Gastroesophageal sphincter (tissue), 4 donors: ENCODE measurements around the gene DLGAP4. TPM values are rescaled to one million over a fixed set of nuclear protein-coding genes. Genes with fewer than 3 reads are reported as not detected.

Experiments
- ATAC-seq: fragments of 150-250 bp; one replicate; pipeline ENCODE4 v1.9.1; 2016; ENCODE audit warnings: mild to moderate bottlenecking, moderate library complexity
- H3K27ac ChIP-seq, 4 donors: fragments of 200-600 bp; sonication (generic) in 3 of 4; 1 replicate in 3 of 4; 2 replicates in 1 of 4; pipeline ENCODE4 v1.5.1; 2016 to 2019
- H3K27me3 ChIP-seq: fragments of 200-600 bp; sonication (generic); one replicate; pipeline ENCODE4 v1.5.1; 2019
- H3K36me3 ChIP-seq, 2 donors: fragments of 200-600 bp; sonication (generic); one replicate each; pipeline ENCODE4 v1.5.1; 2019; ENCODE audit warnings: control low read depth in 1 of 2
- H3K4me1 ChIP-seq, 3 donors: fragments of 200-600 bp; sonication (generic); 1 replicate in 2 of 3; 2 replicates in 1 of 3; pipeline ENCODE4 v1.5.1; 2016 to 2019; ENCODE audit warnings: control low read depth in 2 of 3
- H3K4me3 ChIP-seq, 2 donors: fragments of 200-600 bp; sonication (generic); one replicate each; pipeline ENCODE4 v1.5.1; 2019; ENCODE audit warnings: mild to moderate bottlenecking in 1 of 2, moderate library complexity in 1 of 2
- H3K9me3 ChIP-seq, 3 donors: fragments of 200-600 bp; sonication (generic); one replicate each; pipeline ENCODE4 v1.5.1; 2017 to 2019; ENCODE audit warnings: control low read depth in 2 of 3
- CTCF ChIP-seq, 4 experiments: fragments of 200-600 bp in 2 of 4; fragments of 450-650 bp in 2 of 4; sonication (generic) in 1 of 4; IDR thresholded peaks; one replicate each; pipeline ENCODE4 v1.5.1; 2017 to 2019; ENCODE audit warnings: antibody characterized with exemption in 4 of 4, mild to moderate bottlenecking in 2 of 4, moderate library complexity in 2 of 4
- EP300 ChIP-seq: sonication (generic); formaldehyde crosslinking; IDR thresholded peaks from one replicate; pipeline ENCODE4 v1.6.1; 2017; ENCODE audit warnings: antibody characterized with exemption, mild to moderate bottlenecking
- POLR2A ChIP-seq, 2 donors: fragments of 450-650 bp; IDR thresholded peaks; one replicate each; pipeline ENCODE4 v1.6.1; 2017; ENCODE audit warnings: antibody characterized with exemption in 2 of 2, mild to moderate bottlenecking in 2 of 2, moderate library complexity in 1 of 2
- POLR2AphosphoS5 ChIP-seq: sonication (generic); formaldehyde crosslinking; IDR thresholded peaks from one replicate; pipeline ENCODE4 v1.6.1; 2017; ENCODE audit warnings: antibody characterized with exemption
- WGBS, 2 donors: methylation state at CpG; one replicate each; pipeline ENCODE4 v1.1.5; 2018; ENCODE audit warnings: low coverage in 1 of 2; 5-methylcytosine and 5-hydroxymethylcytosine counted together
- total RNA-seq, 4 donors: library from RNA; depleted of rRNA; stranded (reverse); fragments of >200 nt; gene quantifications; one replicate each; pipeline ENCODE4 v1.1.0, GENCODE V29; 2016

Gene DLGAP4
- total RNA-seq, 4 donors from 2014 or later, result 35.5 to 76.1 (median 42.2) TPM

- no peak for TF ChIP-seq POLR2AphosphoS5
- no peak for TF ChIP-seq CTCF (IDR thresholded peaks at IDR 0.05)
- no peak for TF ChIP-seq POLR2A (IDR thresholded peaks at IDR 0.05)
- no peak for TF ChIP-seq EP300
- WGBS, 2 donors, result 69 to 81% methylated on average over 4 of the region's 5 CpGs
- no peak for ATAC-seq
- peaks cover 43% of the 10 kb centered on the region for H3K27me3 ChIP-seq
- peaks cover 0 to 22% (median 0%) of the 10 kb centered on the region in 3 donors for H3K9me3 ChIP-seq
- H3K4me1 ChIP-seq, result no peaks in the 10 kb centered on the region
- no peak overlapping the region for H3K27ac ChIP-seq
- H3K4me3 ChIP-seq, result no peak overlapping the region
- no peaks in the 10 kb centered on the region for H3K36me3 ChIP-seq
Observed at GRCh38 chr20:36330091-36330490, 24.0 kb downstream of the DLGAP4 start.

GRCh38 chr20:36331209-36331608 lies 25.1 kb downstream of the DLGAP4 start:
- WGBS, 2 donors, result no CpG with 5 or more reads among the region's 7 CpGs
- H3K36me3 ChIP-seq, result no peaks in the 10 kb centered on the region
- peaks cover 55% of the 10 kb centered on the region for H3K27me3 ChIP-seq
- H3K9me3 ChIP-seq, result peaks cover 0 to 11% (median 0%) of the 10 kb centered on the region in 3 donors
- H3K4me1 ChIP-seq, result no peaks in the 10 kb centered on the region
- TF ChIP-seq POLR2A (IDR thresholded peaks at IDR 0.05) (no peak), POLR2AphosphoS5 (no peak), EP300 (no peak), CTCF (IDR thresholded peaks at IDR 0.05) (no peak)
- H3K4me3 ChIP-seq, result no peak overlapping the region
- ATAC-seq, result no peak
- H3K27ac ChIP-seq, result no peak overlapping the region

GRCh38 chr20:36333841-36334240 lies 27.7 kb downstream of the DLGAP4 start:
- no peak for ATAC-seq
- Histone ChIP-seq H3K4me3 (no peak overlapping the region), H3K4me1 (no peaks in the 10 kb centered on the region), H3K27ac (no peak overlapping the region), H3K36me3 (no peaks in the 10 kb centered on the region), H3K9me3 (no peaks in the 10 kb centered on the region), H3K27me3 (peaks cover 81% of the 10 kb centered on the region)
- TF ChIP-seq POLR2AphosphoS5, result no peak
- TF ChIP-seq EP300, result no peak
- TF ChIP-seq CTCF (IDR thresholded peaks at IDR 0.05), result no peak
- TF ChIP-seq POLR2A (IDR thresholded peaks at IDR 0.05), result no peak
- 77% methylated on average over 2 of the region's 5 CpGs; no CpG with 5 or more reads in 1 of the 2 donors for WGBS, 2 donors

GRCh38 chr20:36334281-36335205 lies 28.4 kb downstream of the DLGAP4 start:
- no peaks in the 10 kb centered on the region for H3K9me3 ChIP-seq
- no peaks in the 10 kb centered on the region for H3K4me1 ChIP-seq
- no peaks in the 10 kb centered on the region for H3K36me3 ChIP-seq
- H3K27me3 ChIP-seq, result peaks cover 86% of the 10 kb centered on the region
- no peak overlapping the region for H3K27ac ChIP-seq
- ATAC-seq, result no peak
- H3K4me3 ChIP-seq, result no peak overlapping the region
- 56 to 59% methylated on average over 5 to 11 of the region's 20 CpGs for WGBS, 2 donors
- TF ChIP-seq POLR2A (IDR thresholded peaks at IDR 0.05) (no peak), EP300 (no peak), POLR2AphosphoS5 (no peak), CTCF (IDR thresholded peaks at IDR 0.05) (no peak)
